RWPE2 (cell line): Measurements from ENCODE around the gene MED23.

Experiments
- ATAC-seq: fragments of 200-7000 bp; cut with Tn5 transposase; 3 replicates; pipeline ENCODE4 v1.9.1; 2021; ENCODE audit warnings: low read depth
- DNase-seq: peaks from one replicate; pipeline ENCODE4 v3.0.0-alpha.2; 2020; ENCODE audit warnings: low spot score
- H3K27ac ChIP-seq: fragments of 450-650 bp; 2 replicates; pipeline ENCODE4 v1.5.1; 2017; ENCODE audit warnings: mild to moderate bottlenecking; ENCODE audit not compliant: poor library complexity, severe bottlenecking
- H3K27me3 ChIP-seq: fragments of 250-450 bp; sonication (Bioruptor Pico); 2 replicates; pipeline ENCODE4 v1.5.1; 2021; ENCODE audit warnings: mild to moderate bottlenecking, moderate library complexity; ENCODE audit not compliant: insufficient read depth, poor library complexity, severe bottlenecking
- H3K36me3 ChIP-seq: fragments of 250-450 bp; sonication (Bioruptor Pico); 2 replicates; pipeline ENCODE4 v1.5.1; 2020; ENCODE audit warnings: low read depth, mild to moderate bottlenecking, moderate library complexity
- H3K4me1 ChIP-seq: fragments of 250-450 bp; sonication (Bioruptor Pico); 2 replicates; pipeline ENCODE4 v1.5.1; 2021; ENCODE audit warnings: mild to moderate bottlenecking, moderate library complexity; ENCODE audit not compliant: insufficient read depth, poor library complexity, severe bottlenecking
- H3K4me3 ChIP-seq: fragments of 250-450 bp; sonication (Bioruptor Pico); 2 replicates; pipeline ENCODE4 v1.5.1; 2021; ENCODE audit warnings: mild to moderate bottlenecking, moderate library complexity; ENCODE audit not compliant: severe bottlenecking
- H3K9me3 ChIP-seq: fragments of 250-450 bp; sonication (Bioruptor Pico); 2 replicates; pipeline ENCODE4 v1.5.1; 2021; ENCODE audit warnings: mild to moderate bottlenecking, moderate library complexity; ENCODE audit not compliant: severe bottlenecking
- CTCF ChIP-seq: fragments of 450-650 bp; IDR thresholded peaks from one replicate; pipeline ENCODE4 v1.5.1; 2017; ENCODE audit warnings: mild to moderate bottlenecking, moderate library complexity; ENCODE audit not compliant: poor library complexity, severe bottlenecking

Gene MED23

DNA sequence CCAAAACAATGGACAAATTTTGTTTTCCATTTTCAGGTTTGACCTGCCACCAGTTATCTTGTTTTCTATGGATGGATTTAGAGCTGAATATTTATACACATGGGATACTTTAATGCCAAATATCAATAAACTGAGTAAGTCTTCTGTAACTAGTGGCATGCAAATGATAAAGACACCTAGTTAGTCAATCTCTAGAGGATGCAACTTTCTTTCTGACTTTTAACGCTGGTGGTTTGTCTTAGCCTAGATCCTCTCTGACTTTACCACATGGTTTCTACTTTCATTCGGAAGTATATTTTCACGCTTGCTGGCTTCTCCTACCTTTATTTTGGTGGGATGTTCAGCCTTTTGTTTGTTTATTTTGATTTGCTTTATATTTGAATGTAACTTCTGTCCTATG, 30.2 kb upstream of the MED23 start:
- Histone ChIP-seq H3K36me3 (no peaks in the 10 kb centered on the region), H3K27ac (no peak overlapping the region), H3K4me1 (no peaks in the 10 kb centered on the region), H3K9me3 (no peaks in the 10 kb centered on the region), H3K27me3 (no peaks in the 10 kb centered on the region), H3K4me3 (no peak overlapping the region)
- ATAC-seq (no peak), DNase-seq (no peak)
- TF ChIP-seq CTCF = no peak

- no peak for DNase-seq
- no peaks in the 10 kb centered on the region for H3K9me3 ChIP-seq
These were observed 29.6 kb upstream of the MED23 start for GRCh38 chr6:131657630-131658111.

DNA sequence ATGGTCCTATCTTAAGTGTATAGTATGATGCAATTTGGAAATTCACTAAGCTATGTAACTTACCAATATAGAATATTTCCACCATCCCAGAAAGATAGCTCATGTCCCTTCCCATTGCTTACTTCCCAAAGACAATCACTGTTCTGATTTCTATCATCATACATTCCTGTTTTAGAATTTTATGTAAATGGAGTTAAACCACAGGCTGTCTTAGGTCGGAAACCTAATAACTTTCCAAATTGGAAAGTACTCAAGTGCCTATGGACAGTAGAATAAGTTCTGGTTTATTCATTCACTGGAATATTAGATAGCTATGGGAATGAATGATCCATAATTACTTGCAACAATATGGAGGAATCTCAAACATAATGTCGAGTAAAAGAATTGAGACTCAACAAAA, 29.2 kb upstream of the MED23 start:
- Histone ChIP-seq H3K27ac (no peak overlapping the region), H3K36me3 (no peaks in the 10 kb centered on the region)
- ATAC-seq = no peak

More at GRCh38 chr6:131657630-131658111, 29.6 kb upstream of the MED23 start:
- no peaks in the 10 kb centered on the region for H3K27me3 ChIP-seq
- TF ChIP-seq CTCF = no peak
- no peaks in the 10 kb centered on the region for H3K36me3 ChIP-seq
- H3K27ac ChIP-seq = no peak overlapping the region
- H3K4me1 ChIP-seq = peaks cover 2% of the 10 kb centered on the region
- H3K4me3 ChIP-seq = no peak overlapping the region
- ATAC-seq = no peak

DNA sequence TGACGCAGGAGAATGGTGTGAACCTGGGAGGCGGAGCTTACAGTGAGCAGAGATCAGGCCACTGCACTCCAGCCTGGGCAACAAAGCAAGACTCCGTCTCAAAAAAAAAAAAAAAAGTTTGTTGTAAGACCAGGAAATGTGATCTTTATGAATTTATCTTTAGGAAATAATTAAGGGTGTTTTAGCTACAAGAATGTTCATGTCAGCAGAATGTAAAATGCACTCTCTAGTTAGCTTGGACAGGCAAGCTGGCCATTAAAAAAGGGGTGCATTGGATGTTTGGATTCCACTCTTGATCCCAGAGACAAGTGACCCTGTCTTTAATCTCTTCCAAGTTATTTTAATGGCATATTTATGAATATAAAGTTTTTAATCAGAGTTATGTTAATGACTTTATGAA, 28.6 kb upstream of the MED23 start:
- Histone ChIP-seq H3K4me3 (no peak overlapping the region), H3K27ac (no peak overlapping the region), H3K9me3 (no peaks in the 10 kb centered on the region), H3K4me1 (peaks cover 7% of the 10 kb centered on the region), H3K36me3 (no peaks in the 10 kb centered on the region), H3K27me3 (no peaks in the 10 kb centered on the region)
- ATAC-seq = no peak
- DNase-seq = no peak
- TF ChIP-seq CTCF = no peak

More for the DNA sequence above, 29.2 kb upstream of the MED23 start:
- no peaks in the 10 kb centered on the region for H3K9me3 ChIP-seq
- peaks cover 6% of the 10 kb centered on the region for H3K4me1 ChIP-seq
- no peaks in the 10 kb centered on the region for H3K27me3 ChIP-seq
- TF ChIP-seq CTCF = no peak
- DNase-seq = no peak
- H3K4me3 ChIP-seq = no peak overlapping the region

DNA sequence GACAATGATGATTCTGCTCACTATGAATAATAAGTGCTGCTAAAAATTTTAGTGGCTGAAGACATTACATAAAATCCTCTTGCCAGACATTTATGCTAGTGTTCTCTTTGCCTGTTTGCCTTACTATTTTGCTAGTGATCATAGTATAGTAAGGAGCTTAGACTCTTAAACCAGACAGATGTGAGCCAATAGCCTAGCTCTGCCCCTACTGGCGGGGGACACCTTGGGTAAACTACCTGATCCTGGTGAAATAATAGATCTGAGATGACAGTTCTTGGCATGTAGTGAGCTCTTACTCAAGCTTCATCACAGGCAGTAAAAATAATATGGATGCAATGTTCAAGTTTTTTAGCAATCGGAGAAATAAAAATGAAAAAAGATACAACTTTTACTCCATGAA, 27.9 kb upstream of the MED23 start:
- H3K9me3 ChIP-seq = no peaks in the 10 kb centered on the region
- no peak overlapping the region for H3K27ac ChIP-seq
- H3K27me3 ChIP-seq = no peaks in the 10 kb centered on the region
- no peak for DNase-seq
- ATAC-seq = no peak
- no peaks in the 10 kb centered on the region for H3K36me3 ChIP-seq
- no peak overlapping the region for H3K4me3 ChIP-seq
- no peak for TF ChIP-seq CTCF
- H3K4me1 ChIP-seq = peaks cover 7% of the 10 kb centered on the region
